ENCODE measurements around the gene CFLAR. TPM values are rescaled to one million over a fixed set of nuclear protein-coding genes. Genes with fewer than 3 reads are reported as not detected.
"Not testable (repeated sequence)": the region's sequence is repeated elsewhere in the genome, so short reads cannot be mapped to it uniquely, and the experiment has no call there.

The CFLAR gene
- polyA plus RNA-seq, 1 donor from 2014 or later: 1.6 TPM

DNA sequence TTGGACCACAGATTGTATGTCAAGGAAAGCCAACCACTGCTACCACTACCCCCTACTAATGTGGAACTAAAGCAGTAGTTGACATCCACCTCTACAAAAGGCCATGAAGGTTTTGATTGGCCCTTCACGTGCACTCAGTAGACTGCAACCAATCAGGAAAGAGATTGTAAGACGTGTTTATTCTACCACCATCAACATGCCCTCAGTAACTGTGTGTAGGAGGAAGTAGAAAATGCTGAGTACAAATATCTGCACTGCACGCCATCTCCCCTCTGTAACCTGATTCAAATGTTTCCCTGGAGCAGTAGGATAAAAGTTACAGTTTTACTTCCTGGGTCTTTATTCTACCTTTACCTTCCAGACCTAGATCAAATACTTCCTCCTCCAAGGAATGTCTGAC lies 64.0 kb downstream of the CFLAR start (continued):
- no peak for TF ChIP-seq EZH2 (IDR thresholded peaks at IDR 0.05; ENCODE audit: borderline replicate concordance, insufficient read depth, low read length, poor library complexity, severe bottlenecking)

DNA sequence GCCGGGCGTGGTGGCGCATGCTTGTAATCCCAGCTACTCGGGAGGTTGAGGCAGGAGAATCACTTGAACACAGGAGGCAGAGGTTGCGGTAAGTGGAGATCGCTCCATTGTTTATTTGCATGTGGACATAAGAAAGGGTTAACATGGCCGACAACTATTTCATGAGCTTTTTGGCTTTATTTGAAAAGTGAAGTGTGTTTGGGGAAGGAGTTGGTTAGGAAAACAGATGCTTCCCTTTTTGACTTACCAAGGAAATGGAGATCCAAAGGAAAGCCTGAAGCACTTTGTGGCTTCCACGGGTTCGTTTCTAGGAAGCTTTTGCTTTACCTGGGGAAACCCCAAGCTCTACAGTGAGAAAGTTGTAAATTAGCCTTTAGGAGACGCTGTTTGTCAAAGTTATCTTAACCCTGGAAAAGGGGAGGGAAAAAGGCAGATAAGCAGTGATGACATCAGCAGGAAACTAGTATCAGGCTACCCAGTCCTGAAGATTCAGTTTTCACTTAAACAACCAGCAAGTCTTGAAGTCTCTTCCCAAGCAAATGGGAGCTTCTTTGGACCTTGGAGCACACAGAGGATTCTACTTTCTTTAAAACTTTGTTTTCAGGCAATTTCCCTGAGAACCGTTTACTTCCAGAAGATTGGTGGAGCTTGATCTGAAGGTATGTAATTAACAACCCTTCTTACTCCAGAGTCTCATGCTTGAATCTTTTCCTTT lies 66.8 kb downstream of the CFLAR start, which contains the start of gene CASP10:
TSS of gene CASP10 (plus strand) at position 492 of the 715 bp plus-strand sequence. CDS start 2,637 bp downstream, outside the sequence.
- H4K20me1 ChIP-seq (ENCODE audit: insufficient read depth): no peaks in the 10 kb centered on the region
- H3K9ac ChIP-seq (ENCODE audit: low read length): no peak within 1 kb of the TSS
- H3K36me3 ChIP-seq (ENCODE audit: insufficient read depth, low read length): no peaks in the 10 kb centered on the region
- H3K4me3 ChIP-seq (ENCODE audit: low read length): no peak within 1 kb of the TSS
- no peaks in the 10 kb centered on the region for H3K9me2 ChIP-seq (ENCODE audit: insufficient read depth, low read length)
- H3K9me3 ChIP-seq (ENCODE audit: low read length): no peaks in the 10 kb centered on the region
- no peaks in the 10 kb centered on the region for H3K27me3 ChIP-seq (ENCODE audit: insufficient read depth, low read depth, low read length)
- H3K27ac ChIP-seq (ENCODE audit: low read length): no peak within 1 kb of the TSS
- TF ChIP-seq EZH2 (IDR thresholded peaks at IDR 0.05; ENCODE audit: borderline replicate concordance, insufficient read depth, low read length, poor library complexity, severe bottlenecking) (no peak), SMC3 (conservative IDR thresholded peaks at IDR 0.05; ENCODE audit: poor library complexity) (no peak), POLR2AphosphoS5 (IDR thresholded peaks at IDR 0.05) (no peak), EP300 (conservative IDR thresholded peaks at IDR 0.05; ENCODE audit: poor library complexity, severe bottlenecking) (no peak), MXI1 (conservative IDR thresholded peaks at IDR 0.05; ENCODE audit: poor library complexity, severe bottlenecking) (no peak), RAD21 (conservative IDR thresholded peaks at IDR 0.05) (no peak), TAF1 (IDR thresholded peaks at IDR 0.05; ENCODE audit: low read depth) (no peak)
- TF ChIP-seq, protein P1, sequence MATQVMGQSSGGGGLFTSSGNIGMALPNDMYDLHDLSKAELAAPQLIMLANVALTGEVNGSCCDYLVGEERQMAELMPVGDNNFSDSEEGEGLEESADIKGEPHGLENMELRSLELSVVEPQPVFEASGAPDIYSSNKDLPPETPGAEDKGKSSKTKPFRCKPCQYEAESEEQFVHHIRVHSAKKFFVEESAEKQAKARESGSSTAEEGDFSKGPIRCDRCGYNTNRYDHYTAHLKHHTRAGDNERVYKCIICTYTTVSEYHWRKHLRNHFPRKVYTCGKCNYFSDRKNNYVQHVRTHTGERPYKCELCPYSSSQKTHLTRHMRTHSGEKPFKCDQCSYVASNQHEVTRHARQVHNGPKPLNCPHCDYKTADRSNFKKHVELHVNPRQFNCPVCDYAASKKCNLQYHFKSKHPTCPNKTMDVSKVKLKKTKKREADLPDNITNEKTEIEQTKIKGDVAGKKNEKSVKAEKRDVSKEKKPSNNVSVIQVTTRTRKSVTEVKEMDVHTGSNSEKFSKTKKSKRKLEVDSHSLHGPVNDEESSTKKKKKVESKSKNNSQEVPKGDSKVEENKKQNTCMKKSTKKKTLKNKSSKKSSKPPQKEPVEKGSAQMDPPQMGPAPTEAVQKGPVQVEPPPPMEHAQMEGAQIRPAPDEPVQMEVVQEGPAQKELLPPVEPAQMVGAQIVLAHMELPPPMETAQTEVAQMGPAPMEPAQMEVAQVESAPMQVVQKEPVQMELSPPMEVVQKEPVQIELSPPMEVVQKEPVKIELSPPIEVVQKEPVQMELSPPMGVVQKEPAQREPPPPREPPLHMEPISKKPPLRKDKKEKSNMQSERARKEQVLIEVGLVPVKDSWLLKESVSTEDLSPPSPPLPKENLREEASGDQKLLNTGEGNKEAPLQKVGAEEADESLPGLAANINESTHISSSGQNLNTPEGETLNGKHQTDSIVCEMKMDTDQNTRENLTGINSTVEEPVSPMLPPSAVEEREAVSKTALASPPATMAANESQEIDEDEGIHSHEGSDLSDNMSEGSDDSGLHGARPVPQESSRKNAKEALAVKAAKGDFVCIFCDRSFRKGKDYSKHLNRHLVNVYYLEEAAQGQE (IDR thresholded peaks at IDR 0.05; ENCODE audit: borderline replicate concordance): no peak
- TF ChIP-seq, protein P2, sequence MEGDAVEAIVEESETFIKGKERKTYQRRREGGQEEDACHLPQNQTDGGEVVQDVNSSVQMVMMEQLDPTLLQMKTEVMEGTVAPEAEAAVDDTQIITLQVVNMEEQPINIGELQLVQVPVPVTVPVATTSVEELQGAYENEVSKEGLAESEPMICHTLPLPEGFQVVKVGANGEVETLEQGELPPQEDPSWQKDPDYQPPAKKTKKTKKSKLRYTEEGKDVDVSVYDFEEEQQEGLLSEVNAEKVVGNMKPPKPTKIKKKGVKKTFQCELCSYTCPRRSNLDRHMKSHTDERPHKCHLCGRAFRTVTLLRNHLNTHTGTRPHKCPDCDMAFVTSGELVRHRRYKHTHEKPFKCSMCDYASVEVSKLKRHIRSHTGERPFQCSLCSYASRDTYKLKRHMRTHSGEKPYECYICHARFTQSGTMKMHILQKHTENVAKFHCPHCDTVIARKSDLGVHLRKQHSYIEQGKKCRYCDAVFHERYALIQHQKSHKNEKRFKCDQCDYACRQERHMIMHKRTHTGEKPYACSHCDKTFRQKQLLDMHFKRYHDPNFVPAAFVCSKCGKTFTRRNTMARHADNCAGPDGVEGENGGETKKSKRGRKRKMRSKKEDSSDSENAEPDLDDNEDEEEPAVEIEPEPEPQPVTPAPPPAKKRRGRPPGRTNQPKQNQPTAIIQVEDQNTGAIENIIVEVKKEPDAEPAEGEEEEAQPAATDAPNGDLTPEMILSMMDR (IDR thresholded peaks at IDR 0.05; ENCODE audit: poor library complexity, severe bottlenecking): no peak
- H3K4me2 ChIP-seq (ENCODE audit: low read length): no peak within 1 kb of the TSS
- no peaks in the 10 kb centered on the region for H3K79me2 ChIP-seq (replicated peaks; ENCODE audit: insufficient read depth, low read length)
- no peaks in the 10 kb centered on the region for H3F3A ChIP-seq (ENCODE audit: insufficient read depth, low read length, poor library complexity, severe bottlenecking)
- H2AFZ ChIP-seq (ENCODE audit: low read depth, low read length): no peak within 1 kb of the TSS

DNA sequence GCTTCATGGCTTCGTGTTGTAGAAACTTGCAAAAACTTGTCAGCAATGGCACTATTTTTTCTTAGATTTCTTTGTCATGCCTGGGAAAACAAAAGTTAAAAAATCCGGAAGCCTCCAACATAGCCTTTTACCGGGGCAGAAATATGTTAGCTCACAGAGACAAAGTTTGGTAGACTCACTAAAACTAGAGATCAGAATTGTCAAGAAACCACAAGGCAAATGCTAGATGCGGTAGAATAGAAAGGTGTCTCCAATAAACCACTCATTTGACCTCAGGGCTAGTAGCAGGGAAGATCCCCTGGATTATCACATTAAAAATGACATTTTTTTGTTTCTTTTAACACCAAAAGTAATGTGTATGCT lies 67.4 kb downstream of the CFLAR start:
- Histone ChIP-seq H2AFZ (ENCODE audit: low read depth, low read length) (no peak overlapping the region), H3K9me2 (ENCODE audit: insufficient read depth, low read length) (no peaks in the 10 kb centered on the region), H3K36me3 (ENCODE audit: insufficient read depth, low read length) (no peaks in the 10 kb centered on the region), H4K20me1 (ENCODE audit: insufficient read depth) (no peaks in the 10 kb centered on the region), H3K79me2 (replicated peaks; ENCODE audit: insufficient read depth, low read length) (no peaks in the 10 kb centered on the region), H3K4me2 (ENCODE audit: low read length) (no peak overlapping the region), H3K9me3 (ENCODE audit: low read length) (no peaks in the 10 kb centered on the region), H3K27me3 (ENCODE audit: insufficient read depth, low read depth, low read length) (no peaks in the 10 kb centered on the region), H3F3A (ENCODE audit: insufficient read depth, low read length, poor library complexity, severe bottlenecking) (no peaks in the 10 kb centered on the region), H3K9ac (ENCODE audit: low read length) (no peak overlapping the region), H3K27ac (ENCODE audit: low read length) (no peak overlapping the region), H3K4me3 (ENCODE audit: low read length) (no peak overlapping the region)
- TF ChIP-seq MXI1 (conservative IDR thresholded peaks at IDR 0.05; ENCODE audit: poor library complexity, severe bottlenecking) (no peak), POLR2AphosphoS5 (IDR thresholded peaks at IDR 0.05) (no peak), TAF1 (IDR thresholded peaks at IDR 0.05; ENCODE audit: low read depth) (no peak), RAD21 (conservative IDR thresholded peaks at IDR 0.05) (no peak)

DNA sequence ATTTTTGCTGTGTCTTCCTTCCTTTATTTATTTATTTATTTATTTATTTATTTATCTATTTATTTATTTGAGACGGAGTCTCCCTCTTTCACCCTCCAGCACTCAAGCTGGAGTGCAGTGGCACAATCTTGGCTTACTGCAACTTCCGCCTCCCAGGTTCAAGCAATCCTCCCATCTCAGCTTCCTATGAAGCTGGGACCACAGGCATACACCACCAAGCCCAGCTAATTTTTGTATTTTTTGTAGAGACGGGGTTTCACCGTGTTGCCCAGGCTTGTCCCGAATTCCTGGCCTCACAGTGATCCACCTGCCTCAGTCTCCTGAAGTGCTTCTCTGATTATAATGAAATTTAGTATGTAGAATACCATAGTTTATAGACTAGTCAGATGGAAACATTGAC lies 67.9 kb downstream of the CFLAR start:
- not testable (repeated sequence) for H3K9ac ChIP-seq (ENCODE audit: low read length); H3K9me3 ChIP-seq (ENCODE audit: low read length); H3K36me3 ChIP-seq (ENCODE audit: insufficient read depth, low read length); H3K27me3 ChIP-seq (ENCODE audit: insufficient read depth, low read depth, low read length); H3K4me3 ChIP-seq (ENCODE audit: low read length); H3K27ac ChIP-seq (ENCODE audit: low read length); H3F3A ChIP-seq (ENCODE audit: insufficient read depth, low read length, poor library complexity, severe bottlenecking); H3K4me2 ChIP-seq (ENCODE audit: low read length); H3K79me2 ChIP-seq (replicated peaks; ENCODE audit: insufficient read depth, low read length); H3K9me2 ChIP-seq (ENCODE audit: insufficient read depth, low read length); H2AFZ ChIP-seq (ENCODE audit: low read depth, low read length); H4K20me1 ChIP-seq (ENCODE audit: insufficient read depth)

DNA sequence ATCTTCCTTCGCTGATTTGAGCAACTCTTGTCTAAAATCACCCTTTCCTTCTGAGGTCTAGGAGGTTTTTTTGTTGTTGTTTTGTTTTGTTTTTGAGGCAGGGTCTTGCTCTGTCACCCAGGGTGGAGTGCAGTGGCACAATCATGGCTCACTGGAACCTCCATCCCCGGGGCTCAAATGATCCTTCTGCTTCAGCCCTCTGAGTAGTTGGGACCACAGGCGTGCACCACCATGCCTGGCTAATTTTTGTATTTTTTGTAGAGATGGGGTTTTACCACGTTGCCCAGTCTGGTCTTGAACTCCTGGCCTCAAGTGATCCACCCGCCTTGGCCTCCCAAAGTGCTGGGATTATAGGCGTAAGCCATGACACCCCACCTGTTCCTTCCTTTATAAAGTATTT lies 68.3 kb downstream of the CFLAR start:
- H3K27ac ChIP-seq (ENCODE audit: low read length); H3K4me3 ChIP-seq (ENCODE audit: low read length); H4K20me1 ChIP-seq (ENCODE audit: insufficient read depth); H2AFZ ChIP-seq (ENCODE audit: low read depth, low read length); H3K9me3 ChIP-seq (ENCODE audit: low read length); H3K36me3 ChIP-seq (ENCODE audit: insufficient read depth, low read length); H3K9me2 ChIP-seq (ENCODE audit: insufficient read depth, low read length); H3K27me3 ChIP-seq (ENCODE audit: insufficient read depth, low read depth, low read length); H3K4me2 ChIP-seq (ENCODE audit: low read length); H3F3A ChIP-seq (ENCODE audit: insufficient read depth, low read length, poor library complexity, severe bottlenecking); H3K9ac ChIP-seq (ENCODE audit: low read length); H3K79me2 ChIP-seq (replicated peaks; ENCODE audit: insufficient read depth, low read length): not testable (repeated sequence)

Measured in neural cell (in vitro differentiated cells).